ENCODE measurements around the gene LCNL1. TPM values are rescaled to one million over a fixed set of nuclear protein-coding genes. Genes with fewer than 3 reads are reported as not detected.

Gene LCNL1
- total RNA-seq, 1 donor = 3.5 TPM

GRCh38 chr9:137011156-137011555, 28.4 kb downstream of the LCNL1 start:
- no peak for TF ChIP-seq CTCF (IDR thresholded peaks at IDR 0.05; ENCODE audit: insufficient read depth, low read depth, low read length)
- DNase-seq (ENCODE audit: low read depth) = no peak
- H3K4me3 ChIP-seq (ENCODE audit: low read depth, low read length) = no peak overlapping the region

GRCh38 chr9:137011907-137012675, 29.3 kb downstream of the LCNL1 start:
- no peak overlapping the region for H3K4me3 ChIP-seq (ENCODE audit: low read depth, low read length)
- DNase-seq (ENCODE audit: low read depth) = no peak
- no peak for TF ChIP-seq CTCF (IDR thresholded peaks at IDR 0.05; ENCODE audit: insufficient read depth, low read depth, low read length)

GRCh38 chr9:137012694-137013570, 30.1 kb downstream of the LCNL1 start:
- no peak overlapping the region for H3K4me3 ChIP-seq (ENCODE audit: low read depth, low read length)
- DNase-seq (ENCODE audit: low read depth) = no peak
- TF ChIP-seq CTCF (IDR thresholded peaks at IDR 0.05; ENCODE audit: insufficient read depth, low read depth, low read length) = no peak

GRCh38 chr9:137013571-137013940, 30.8 kb downstream of the LCNL1 start:
- DNase-seq (ENCODE audit: low read depth) = no peak
- no peak for TF ChIP-seq CTCF (IDR thresholded peaks at IDR 0.05; ENCODE audit: insufficient read depth, low read depth, low read length)
- H3K4me3 ChIP-seq (ENCODE audit: low read depth, low read length) = no peak overlapping the region

- no peak for DNase-seq (ENCODE audit: low read depth)
- no peak overlapping the region for H3K4me3 ChIP-seq (ENCODE audit: low read depth, low read length)
- TF ChIP-seq CTCF (IDR thresholded peaks at IDR 0.05; ENCODE audit: insufficient read depth, low read depth, low read length) = no peak
These were observed 31.4 kb downstream of the LCNL1 start for GRCh38 chr9:137014166-137014565.

- TF ChIP-seq CTCF (IDR thresholded peaks at IDR 0.05; ENCODE audit: insufficient read depth, low read depth, low read length) = no peak
- no peak overlapping the region for H3K4me3 ChIP-seq (ENCODE audit: low read depth, low read length)
- DNase-seq (ENCODE audit: low read depth) = no peak
These were observed 32.2 kb downstream of the LCNL1 start for GRCh38 chr9:137014776-137015539.

Data from fibroblast of villous mesenchyme (primary cell).